Stimulated activated CD8-positive, alpha-beta memory T cell treated with anti-CD3 and anti-CD28 coated beads, Interleukin-4, amount 100 ng/mL, for 4 hours (primary cell): ENCODE measurements around the gene SIGLEC15.
"Not testable (repeated sequence)": the region's sequence is repeated elsewhere in the genome, so short reads cannot be mapped to it uniquely, and the experiment has no call there.

Experiments used
- DNase-seq, 2 donors: peaks; one replicate each; pipeline ENCODE4 v3.0.0-alpha.2; 2020; ENCODE audit warnings: low read depth in 2 of 2, low spot score in 1 of 2

Gene SIGLEC15

DNA sequence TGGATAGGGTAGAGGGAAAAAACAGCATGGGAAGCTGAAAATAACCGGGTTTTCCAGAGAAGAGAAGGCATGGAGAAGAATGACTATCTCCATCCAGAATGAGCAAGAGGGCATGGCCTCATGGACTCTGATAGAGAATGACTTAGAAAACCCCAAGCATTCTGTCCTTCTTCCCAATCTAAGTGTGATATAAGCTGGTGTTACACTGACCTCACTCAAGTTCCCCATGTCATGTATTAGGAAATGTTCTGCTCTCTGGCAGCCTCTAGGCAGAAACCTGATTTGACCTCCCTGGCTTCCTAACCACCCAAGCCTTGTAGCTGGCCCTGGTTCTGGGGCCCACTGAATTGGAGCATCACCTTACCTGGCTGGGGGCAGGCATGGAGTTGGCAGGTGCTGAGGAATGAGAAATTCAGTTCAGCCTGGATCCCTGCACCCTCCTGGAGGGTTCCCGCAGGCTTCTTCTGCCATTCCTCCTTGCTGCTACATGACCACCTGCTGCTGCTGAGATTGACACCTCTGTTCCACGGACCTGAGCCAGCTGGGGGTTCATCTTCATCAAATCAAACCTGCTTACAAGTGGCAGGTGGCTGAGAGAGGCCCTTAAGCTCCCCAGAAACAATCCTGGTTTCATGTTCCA is 5.2 kb upstream of the SIGLEC15 start:
- DNase-seq: no peak

DNA sequence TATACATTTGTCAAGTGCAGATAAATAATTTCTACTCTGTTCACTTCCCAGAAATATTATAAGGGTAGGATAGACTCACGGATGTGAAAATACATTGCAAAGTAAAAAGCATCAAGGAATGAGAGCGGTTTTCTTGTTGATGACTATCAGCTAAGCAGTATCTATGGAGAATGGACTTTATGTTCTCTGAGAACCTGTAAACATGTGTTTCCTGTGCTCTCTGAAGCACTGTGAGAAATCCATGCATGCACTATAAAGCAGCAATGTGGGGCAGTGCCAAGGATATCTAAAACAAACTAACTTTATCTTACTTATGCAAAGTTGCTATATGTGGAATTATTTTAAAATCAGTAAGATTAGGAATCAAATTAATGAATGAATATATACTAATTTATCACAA is 4.4 kb upstream of the SIGLEC15 start:
- no peak for DNase-seq

DNA sequence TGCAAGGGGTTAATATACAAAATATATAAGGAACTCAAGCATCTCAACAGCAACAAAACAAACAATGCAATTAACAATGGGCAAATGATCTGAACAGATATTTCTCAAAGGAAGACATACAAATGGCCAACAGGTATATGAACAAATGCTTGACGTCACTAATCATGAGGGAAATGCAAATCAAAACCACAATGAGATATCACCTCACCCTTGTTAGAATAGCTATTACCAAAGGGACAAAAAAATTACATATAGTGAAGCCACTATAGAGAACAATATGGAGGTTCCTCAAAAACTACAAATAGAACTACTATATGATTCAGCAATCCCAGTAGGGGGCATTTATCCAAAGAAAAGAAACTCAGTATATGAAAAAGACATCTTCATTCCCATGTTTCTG is 3.8 kb upstream of the SIGLEC15 start:
- DNase-seq: no peak

- DNase-seq: no peak
Observed at GRCh38 chr18:45826084-45826483, 609 bp downstream of the SIGLEC15 start.

- DNase-seq: not testable (repeated sequence)
Observed at GRCh38 chr18:45826716-45827115, 1.2 kb downstream of the SIGLEC15 start.

GRCh38 chr18:45828917-45829811 is 3.7 kb downstream of the SIGLEC15 start:
- DNase-seq: no peak

DNA sequence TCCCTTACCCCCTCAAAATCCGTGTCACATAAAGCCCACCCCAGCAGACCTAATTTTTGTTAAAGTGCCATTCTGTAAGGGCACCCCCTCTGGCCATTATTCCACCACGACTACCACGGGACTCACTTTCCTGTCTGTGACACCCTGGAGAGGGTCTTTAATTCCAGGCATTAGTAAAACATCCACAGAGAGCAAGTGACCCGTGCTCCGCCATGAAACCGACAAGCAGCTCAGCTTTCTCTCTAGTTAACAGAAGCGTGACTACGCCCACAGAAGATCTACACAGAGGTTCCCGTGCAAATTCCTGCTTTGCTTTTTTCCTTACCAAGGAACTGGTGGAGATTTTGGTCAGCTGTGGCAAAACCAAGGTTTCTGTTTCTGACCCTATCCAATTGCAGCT is 4.4 kb downstream of the SIGLEC15 start:
- no peak for DNase-seq

GRCh38 chr18:45830917-45831316 is 5.4 kb downstream of the SIGLEC15 start:
- no peak for DNase-seq

DNA sequence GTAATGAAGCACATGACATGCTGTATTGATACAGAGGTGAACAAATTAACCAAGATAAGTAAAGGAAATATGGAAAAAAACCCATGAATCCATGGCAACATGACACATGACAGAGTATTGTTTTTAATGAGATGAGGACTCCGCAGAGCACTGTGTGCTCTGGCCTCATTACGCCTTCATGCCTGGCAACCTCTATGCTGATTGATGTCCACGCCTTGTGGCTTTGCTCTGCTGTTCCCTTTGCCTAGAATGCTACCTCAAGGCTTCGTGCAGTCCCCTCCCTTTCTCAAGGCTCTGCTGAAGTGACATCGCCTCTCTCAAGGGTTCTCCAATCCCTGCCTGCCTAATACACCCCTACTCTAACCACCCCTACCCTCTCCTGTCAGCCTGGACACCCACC is 8.4 kb downstream of the SIGLEC15 start:
- DNase-seq: no peak

GRCh38 chr18:45834306-45834705 is 8.8 kb downstream of the SIGLEC15 start:
- DNase-seq: no peak

- no peak for DNase-seq
Observed at GRCh38 chr18:45835057-45835636, 9.7 kb downstream of the SIGLEC15 start.

GRCh38 chr18:45836242-45837205 is 11.0 kb downstream of the SIGLEC15 start:
- DNase-seq: no peak

GRCh38 chr18:45837283-45838070 is 12.0 kb downstream of the SIGLEC15 start:
- no peak for DNase-seq

DNA sequence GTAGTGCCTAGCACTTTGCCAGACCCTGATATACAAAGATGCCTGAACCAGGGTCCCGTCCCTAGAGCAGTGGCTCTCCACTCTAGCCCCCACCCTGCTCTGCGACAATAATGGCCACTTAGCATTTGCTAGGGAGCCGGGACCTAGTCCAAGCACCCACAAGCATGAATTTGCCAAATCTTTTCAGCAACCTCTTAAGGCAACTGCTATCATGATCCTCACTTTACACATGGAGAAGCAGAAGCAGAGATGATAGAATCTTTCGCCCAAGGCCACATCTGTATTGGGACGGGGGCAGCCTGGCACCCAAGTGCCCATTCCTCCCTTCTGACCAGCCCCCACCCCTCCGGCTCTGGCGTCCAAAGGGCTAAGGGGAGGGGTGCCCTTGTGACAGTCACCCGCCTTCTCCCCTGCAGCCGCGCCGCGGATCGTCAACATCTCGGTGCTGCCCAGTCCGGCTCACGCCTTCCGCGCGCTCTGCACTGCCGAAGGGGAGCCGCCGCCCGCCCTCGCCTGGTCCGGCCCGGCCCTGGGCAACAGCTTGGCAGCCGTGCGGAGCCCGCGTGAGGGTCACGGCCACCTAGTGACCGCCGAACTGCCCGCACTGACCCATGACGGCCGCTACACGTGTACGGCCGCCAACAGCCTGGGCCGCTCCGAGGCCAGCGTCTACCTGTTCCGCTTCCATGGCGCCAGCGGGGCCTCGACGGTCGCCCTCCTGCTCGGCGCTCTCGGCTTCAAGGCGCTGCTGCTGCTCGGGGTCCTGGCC is 13.0 kb downstream of the SIGLEC15 start:
- no peak for DNase-seq

- no peak for DNase-seq
Observed at GRCh38 chr18:45839414-45840395, 14.2 kb downstream of the SIGLEC15 start.

DNA sequence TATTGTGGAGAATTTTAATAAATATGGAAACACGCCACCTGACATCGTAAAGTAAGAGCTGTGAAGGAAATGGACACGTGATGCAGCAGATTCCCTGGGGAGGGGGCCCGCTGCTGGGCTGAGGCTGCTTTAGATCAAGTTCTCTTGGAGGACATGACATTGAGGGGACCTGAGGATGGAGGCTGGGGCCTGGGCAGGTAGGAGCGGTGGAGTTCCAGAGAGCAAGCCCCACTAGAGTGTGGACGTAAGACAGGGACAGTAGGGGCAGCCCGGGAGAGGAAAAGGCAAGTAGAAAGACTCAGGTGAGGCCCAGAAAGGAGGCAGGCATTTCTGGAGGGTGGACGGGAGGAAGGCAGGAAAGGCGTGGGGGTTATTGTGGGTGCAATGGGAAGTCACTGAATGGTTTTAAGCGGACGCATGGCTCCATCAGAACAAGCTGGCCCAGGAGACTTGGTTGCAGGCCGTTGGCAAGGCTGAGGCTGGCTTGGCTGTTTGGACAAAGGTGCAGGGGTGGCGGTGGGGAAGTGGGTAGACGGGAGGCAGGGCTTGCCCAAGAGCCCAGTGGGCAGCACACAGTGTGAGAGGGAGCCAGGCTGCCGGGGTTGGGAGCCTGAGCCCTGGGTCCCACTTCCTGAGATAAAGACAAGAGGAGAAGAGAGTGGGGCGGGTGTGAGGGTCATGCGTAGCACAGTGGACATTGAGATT is 15.7 kb downstream of the SIGLEC15 start:
- DNase-seq: no peak

- DNase-seq: no peak
Observed at GRCh38 chr18:45841765-45842442, 16.4 kb downstream of the SIGLEC15 start.
